ENCODE results near the gene TGM6.
A peak's percentile ranks its signal among the peaks of the same experiment; 100 is the strongest.

Gene TGM6

GRCh38 chr20:2396241-2396814 lies 15.6 kb downstream of the TGM6 start:
- DNase-seq (ENCODE audit: low spot score), result peak; percentile 61
- no peak for TF ChIP-seq CTCF (IDR thresholded peaks at IDR 0.05)
- H3K4me3 ChIP-seq, result no peak overlapping the region

GRCh38 chr20:2397091-2397490 lies 16.4 kb downstream of the TGM6 start:
- TF ChIP-seq CTCF (IDR thresholded peaks at IDR 0.05), result no peak
- peak; percentile 46 for DNase-seq (ENCODE audit: low spot score)
- no peak overlapping the region for H3K27ac ChIP-seq
- no peak overlapping the region for H3K4me3 ChIP-seq

More at GRCh38 chr20:2396241-2396814, 15.6 kb downstream of the TGM6 start:
- no peak overlapping the region for H3K27ac ChIP-seq

GRCh38 chr20:2397595-2398145 lies 17.0 kb downstream of the TGM6 start:
- Histone ChIP-seq H3K4me3 (no peak overlapping the region), H3K27ac (no peak overlapping the region)
- TF ChIP-seq CTCF (IDR thresholded peaks at IDR 0.05), result no peak
- DNase-seq (ENCODE audit: low spot score), result peak; percentile 55

GRCh38 chr20:2398449-2398848 lies 17.7 kb downstream of the TGM6 start:
- no peak for TF ChIP-seq CTCF (IDR thresholded peaks at IDR 0.05)
- Histone ChIP-seq H3K27ac (no peak overlapping the region), H3K4me3 (no peak overlapping the region)
- DNase-seq (ENCODE audit: low spot score), result no peak

- Histone ChIP-seq H3K27ac (no peak overlapping the region), H3K4me3 (no peak overlapping the region)
- no peak for TF ChIP-seq CTCF (IDR thresholded peaks at IDR 0.05)
- DNase-seq (ENCODE audit: low spot score), result peak; percentile 12
Measured at GRCh38 chr20:2399390-2399789, 18.7 kb downstream of the TGM6 start.

- DNase-seq (ENCODE audit: low spot score), result no peak
- Histone ChIP-seq H3K27ac (no peak overlapping the region), H3K4me3 (no peak overlapping the region)
- TF ChIP-seq CTCF (IDR thresholded peaks at IDR 0.05), result no peak
Measured at GRCh38 chr20:2400290-2400689, 19.6 kb downstream of the TGM6 start.

- H3K4me3 ChIP-seq, result no peak overlapping the region
- DNase-seq (ENCODE audit: low spot score), result no peak
- TF ChIP-seq CTCF (IDR thresholded peaks at IDR 0.05), result no peak
- H3K27ac ChIP-seq, result no peak overlapping the region
Measured at GRCh38 chr20:2401527-2401926, 20.8 kb downstream of the TGM6 start.
